Placental epithelial cell (primary cell): Measurements from ENCODE around the gene DOK1. TPM values are rescaled to one million over a fixed set of nuclear protein-coding genes. Genes with fewer than 3 reads are reported as not detected.

Source experiments
- total RNA-seq: library from RNA; depleted of rRNA; stranded (reverse); fragments of >200 nt; gene quantifications from 2 replicates; pipeline ENCODE4 v1.2.3, GENCODE V29; 2012

Gene DOK1
- total RNA-seq: 4.9 and 5.5 TPM in 2 replicates

DNA sequence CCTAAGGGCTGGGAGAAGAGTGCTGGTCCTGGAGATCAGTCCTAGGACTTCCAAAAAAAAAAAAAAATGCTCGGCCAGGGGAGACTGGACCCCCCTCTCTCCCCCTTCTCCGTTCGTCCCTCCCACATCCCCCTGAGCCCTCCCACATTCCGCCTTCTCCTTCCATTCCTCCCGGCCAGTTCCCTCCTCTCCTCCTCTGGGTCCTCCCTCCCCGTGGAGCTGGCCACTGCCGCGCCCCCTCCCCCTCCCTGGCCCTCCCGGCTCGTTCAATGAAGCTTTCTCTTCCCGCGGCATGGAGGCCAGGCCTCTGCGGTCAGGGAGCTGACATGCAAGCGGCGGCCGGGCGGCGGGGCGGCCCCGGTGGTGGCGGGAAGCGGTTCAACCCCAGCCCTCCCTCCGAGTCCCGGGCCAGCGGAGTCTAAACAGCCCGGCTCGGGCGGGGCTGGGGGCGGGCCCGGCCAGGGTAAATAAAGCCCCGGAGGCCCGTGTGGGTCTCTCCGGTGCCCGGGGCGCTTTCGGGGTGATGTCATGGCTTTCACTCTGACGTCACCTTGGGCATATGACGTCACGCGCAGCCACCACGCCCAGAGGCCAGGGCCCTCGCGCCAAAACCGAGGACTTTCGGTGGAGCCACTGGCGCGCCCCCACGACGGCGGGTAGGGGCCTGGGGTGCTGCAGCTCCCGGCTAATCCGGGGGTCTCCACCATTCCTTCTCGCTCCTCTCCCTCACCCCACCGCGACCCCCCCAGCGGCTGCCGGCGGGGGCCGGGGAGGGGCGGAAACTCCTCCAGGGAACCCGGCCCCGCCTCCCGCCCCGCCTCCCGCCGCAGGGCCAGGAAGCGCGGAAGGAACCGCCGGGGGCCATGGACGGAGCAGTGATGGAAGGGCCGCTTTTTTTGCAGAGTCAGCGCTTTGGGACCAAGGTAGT is at the start of gene DOK1, which contains the start of gene LOXL3:
Gene DOK1 (plus strand): TSS at position 829 of the 928 bp plus-strand sequence. CDS start 35 bp downstream, at position 864.
Gene LOXL3 (minus strand): TSS at position 51 of the 928 bp plus-strand sequence. CDS start 1,308 bp downstream, outside the sequence.

DNA sequence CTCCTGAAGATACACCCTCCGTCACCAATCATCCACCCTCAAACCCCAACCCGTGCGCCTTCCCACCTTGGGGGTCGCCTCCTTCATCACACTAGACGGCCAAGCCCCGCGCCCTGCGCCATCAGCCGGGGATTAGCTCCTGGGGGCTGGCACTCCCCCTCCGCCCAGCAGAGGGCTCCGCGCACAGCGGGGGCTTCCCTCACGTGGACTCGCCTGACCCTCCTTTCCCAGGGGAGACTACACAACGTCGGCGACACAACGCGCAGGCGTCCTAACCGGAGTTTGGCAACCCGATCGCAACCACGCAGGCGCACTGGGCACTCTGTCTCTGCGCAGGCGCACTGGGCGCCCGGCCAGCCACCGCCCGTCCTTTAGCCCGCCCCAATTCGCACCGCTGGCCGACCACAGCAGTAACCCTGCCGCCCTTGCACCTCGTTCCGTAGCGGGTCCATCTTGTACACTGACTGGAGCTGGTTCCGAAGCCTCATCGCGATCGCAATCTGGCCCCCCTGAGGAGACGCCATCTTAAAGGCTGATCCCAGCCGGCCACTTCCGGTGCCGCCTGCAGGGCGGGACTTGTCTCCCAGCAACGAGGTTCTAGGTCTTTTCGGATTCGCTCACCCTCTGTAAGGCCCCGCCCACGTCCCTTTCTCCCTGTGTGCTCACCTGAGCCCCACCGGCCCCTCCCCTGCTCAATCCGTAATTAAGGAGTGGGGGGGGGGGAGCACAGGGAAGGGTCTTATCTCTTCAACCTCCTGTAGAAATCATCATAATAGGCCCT is 47.2 kb upstream of the DOK1 start, which contains the start of gene PCGF1:
Gene PCGF1 (minus strand): TSS at position 551 of the 781 bp plus-strand sequence. CDS start 27 bp downstream, at position 524.

DNA sequence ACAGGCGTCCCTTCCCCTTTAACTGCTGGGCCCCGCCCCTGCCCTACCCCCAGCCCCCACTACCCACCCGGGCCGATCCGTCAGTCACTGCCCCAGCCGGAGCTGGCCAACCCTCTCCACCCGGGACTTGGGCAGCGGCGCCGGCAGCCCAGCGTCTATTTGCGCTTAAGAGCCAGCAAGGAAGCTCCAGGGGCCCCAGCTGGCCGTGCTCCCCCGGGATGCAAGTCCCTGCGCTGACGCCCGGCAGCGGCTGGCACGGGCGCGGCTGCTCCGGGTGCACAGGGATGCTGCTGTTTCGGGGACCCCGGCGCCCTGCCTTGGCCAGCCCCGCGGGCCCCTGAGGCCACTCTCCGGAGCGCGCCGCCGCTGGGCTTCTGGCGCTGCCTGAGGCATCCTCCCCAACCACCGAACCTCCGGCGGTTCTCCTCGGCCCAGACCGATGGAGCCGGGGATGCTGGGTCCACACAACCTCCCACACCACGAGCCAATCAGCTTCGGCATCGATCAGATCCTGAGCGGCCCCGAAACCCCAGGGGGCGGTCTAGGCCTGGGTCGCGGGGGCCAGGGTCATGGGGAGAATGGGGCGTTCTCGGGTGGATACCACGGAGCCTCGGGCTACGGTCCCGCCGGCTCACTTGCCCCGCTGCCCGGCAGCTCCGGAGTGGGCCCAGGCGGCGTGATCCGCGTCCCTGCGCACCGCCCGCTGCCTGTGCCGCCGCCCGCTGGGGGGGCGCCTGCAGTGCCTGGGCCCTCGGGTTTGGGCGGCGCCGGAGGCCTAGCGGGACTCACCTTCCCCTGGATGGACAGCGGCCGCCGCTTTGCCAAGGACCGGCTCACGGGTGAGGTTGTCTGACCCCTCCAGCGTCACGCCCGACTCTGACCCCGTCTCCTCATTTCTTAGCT is 39.9 kb upstream of the DOK1 start, which contains the start of gene TLX2:
Gene TLX2 (plus strand): TSS at position 83 of the 903 bp plus-strand sequence. CDS start 357 bp downstream, at position 440.

GRCh38 chr2:74525717-74526648 is 28.5 kb upstream of the DOK1 start, which contains the start of gene DQX1:
DQX1 (minus strand) TSS chr2:74526231; CDS start chr2:74525729, 502 bp downstream.

DNA sequence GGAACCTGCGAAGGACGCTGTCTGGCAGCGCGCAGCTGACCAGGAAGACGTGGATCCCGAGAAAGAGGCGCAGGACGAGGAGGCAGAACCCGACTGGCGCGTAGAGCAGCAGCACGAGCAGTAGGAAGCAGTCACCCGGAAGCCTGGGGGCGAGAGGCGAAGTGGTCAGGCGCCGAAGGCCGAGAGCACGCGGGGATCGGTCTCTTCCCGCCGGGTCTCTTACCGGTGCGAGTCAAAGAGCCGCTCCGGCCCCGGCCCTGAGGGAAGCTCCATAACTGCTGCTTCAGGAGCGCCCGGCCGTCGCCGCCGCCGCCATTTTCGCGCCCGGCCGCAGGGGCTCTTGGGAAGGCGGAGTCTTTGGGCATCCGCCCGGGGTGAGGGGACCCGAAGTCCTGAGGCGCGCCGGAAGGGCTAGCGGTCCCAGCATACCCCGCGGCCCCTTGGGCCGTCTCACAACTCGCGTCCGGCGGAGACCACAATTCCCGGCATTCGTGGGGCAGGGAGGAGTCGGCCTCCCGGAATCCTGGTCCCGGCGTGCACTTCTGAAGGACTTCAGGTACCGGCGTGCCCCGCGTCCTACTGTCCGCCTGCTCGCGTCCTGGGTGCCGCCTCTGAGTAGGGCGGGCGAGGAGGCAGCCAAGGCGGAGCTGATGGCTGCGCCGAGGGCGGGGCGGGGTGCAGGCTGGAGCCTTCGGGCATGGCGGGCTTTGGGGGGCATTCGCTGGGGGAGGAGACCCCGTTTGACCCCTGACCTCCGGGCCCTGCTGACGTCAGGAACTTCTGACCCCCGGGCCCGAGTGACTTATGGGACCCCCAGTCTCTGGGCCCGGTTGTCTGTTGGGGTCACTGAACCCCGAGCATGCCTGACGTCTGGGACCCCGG is 24.9 kb upstream of the DOK1 start, which contains the start of the genes AUP1 and HTRA2:
Gene AUP1 (minus strand): TSS at position 350 of the 882 bp plus-strand sequence. CDS start 77 bp downstream, at position 273.
Gene HTRA2 (plus strand): TSS at position 577 of the 882 bp plus-strand sequence. CDS start 74 bp downstream, at position 651.

Other genes with a start within 250 kb of the DOK1 start
- gene SLC4A5, start 211.3 kb upstream of the DOK1 start, total RNA-seq: 1.2 and 1.6 TPM in 2 replicates
- 135 and 148 TPM in 2 replicates for gene DCTN1, start 174.4 kb upstream of the DOK1 start, total RNA-seq
- 3.1 and 4.1 TPM in 2 replicates for gene C2orf81, start 133.1 kb upstream of the DOK1 start, total RNA-seq
- 27.9 and 43.5 TPM in 2 replicates for gene WDR54, start 133.0 kb upstream of the DOK1 start, total RNA-seq
- gene RTKN, start 112.8 kb upstream of the DOK1 start, total RNA-seq: 76.2 and 119 TPM in 2 replicates
- 15.7 and 18.1 TPM in 2 replicates for gene INO80B, start 99.6 kb upstream of the DOK1 start, total RNA-seq
- gene WBP1, start 96.3 kb upstream of the DOK1 start, total RNA-seq: 74.5 and 130 TPM in 2 replicates
- gene MOGS, start 89.3 kb upstream of the DOK1 start, total RNA-seq: 55.7 and 92.6 TPM in 2 replicates
- gene MRPL53, start 82.0 kb upstream of the DOK1 start, total RNA-seq: 24.1 and 31.8 TPM in 2 replicates
- 28.7 and 43.6 TPM in 2 replicates for gene CCDC142, start 71.7 kb upstream of the DOK1 start, total RNA-seq
- 20.4 and 23.6 TPM in 2 replicates for gene TTC31, start 71.6 kb upstream of the DOK1 start, total RNA-seq
- 1.8 and 7.9 TPM in 2 replicates for gene LBX2, start 55.1 kb upstream of the DOK1 start, total RNA-seq
- 19.6 and 22.9 TPM in 2 replicates for gene PCGF1, start 47.0 kb upstream of the DOK1 start, total RNA-seq
- gene TLX2, start 40.3 kb upstream of the DOK1 start, total RNA-seq: not detected in 2 replicates
- gene DQX1, start 28.5 kb upstream of the DOK1 start, total RNA-seq: 0.33 and 0.39 TPM in 2 replicates
- 71.5 and 128 TPM in 2 replicates for gene AUP1, start 25.0 kb upstream of the DOK1 start, total RNA-seq
- 34.9 and 40.0 TPM in 2 replicates for gene HTRA2, start 24.8 kb upstream of the DOK1 start, total RNA-seq
- gene LOXL3, start 778 bp upstream of the DOK1 start, total RNA-seq: 0.39 TPM in 1 of 2 replicates, not detected in the other
- gene M1AP, start 93.6 kb downstream of the DOK1 start, total RNA-seq: 0.39 and 0.43 TPM in 2 replicates
- gene SEMA4F, start 99.5 kb downstream of the DOK1 start, total RNA-seq: 4.3 and 5.1 TPM in 2 replicates